DMS 273 (cell line): ENCODE results near the gene SIGLEC1.
A peak's percentile ranks its signal among the peaks of the same experiment; 100 is the strongest.

Experiments
- DNase-seq: peaks from one replicate; lab custom pipeline; 2025; ENCODE audit not compliant: unreplicated experiment; lab: John Stamatoyannopoulos, UW

Gene SIGLEC1

GRCh38 chr20:3744806-3745685 lies 32.6 kb upstream of the SIGLEC1 start:
- DNase-seq, result peak; percentile 74

- DNase-seq, result no peak
Measured at GRCh38 chr20:3744037-3744436, 31.6 kb upstream of the SIGLEC1 start.

- DNase-seq, result no peak
Measured at GRCh38 chr20:3743251-3743650, 30.9 kb upstream of the SIGLEC1 start.

- DNase-seq, result no peak
Measured at GRCh38 chr20:3741836-3742458, 29.5 kb upstream of the SIGLEC1 start.

- no peak for DNase-seq
Measured at GRCh38 chr20:3740615-3741301, 28.4 kb upstream of the SIGLEC1 start.

GRCh38 chr20:3739926-3740451 lies 27.6 kb upstream of the SIGLEC1 start:
- DNase-seq, result no peak

GRCh38 chr20:3739054-3739925 lies 26.9 kb upstream of the SIGLEC1 start:
- DNase-seq, result no peak

GRCh38 chr20:3738111-3739053 lies 26.0 kb upstream of the SIGLEC1 start:
- no peak for DNase-seq

- no peak for DNase-seq
Measured at GRCh38 chr20:3735768-3736167, 23.4 kb upstream of the SIGLEC1 start.

- no peak for DNase-seq
Measured at GRCh38 chr20:3734111-3734843, 21.9 kb upstream of the SIGLEC1 start.

DNA sequence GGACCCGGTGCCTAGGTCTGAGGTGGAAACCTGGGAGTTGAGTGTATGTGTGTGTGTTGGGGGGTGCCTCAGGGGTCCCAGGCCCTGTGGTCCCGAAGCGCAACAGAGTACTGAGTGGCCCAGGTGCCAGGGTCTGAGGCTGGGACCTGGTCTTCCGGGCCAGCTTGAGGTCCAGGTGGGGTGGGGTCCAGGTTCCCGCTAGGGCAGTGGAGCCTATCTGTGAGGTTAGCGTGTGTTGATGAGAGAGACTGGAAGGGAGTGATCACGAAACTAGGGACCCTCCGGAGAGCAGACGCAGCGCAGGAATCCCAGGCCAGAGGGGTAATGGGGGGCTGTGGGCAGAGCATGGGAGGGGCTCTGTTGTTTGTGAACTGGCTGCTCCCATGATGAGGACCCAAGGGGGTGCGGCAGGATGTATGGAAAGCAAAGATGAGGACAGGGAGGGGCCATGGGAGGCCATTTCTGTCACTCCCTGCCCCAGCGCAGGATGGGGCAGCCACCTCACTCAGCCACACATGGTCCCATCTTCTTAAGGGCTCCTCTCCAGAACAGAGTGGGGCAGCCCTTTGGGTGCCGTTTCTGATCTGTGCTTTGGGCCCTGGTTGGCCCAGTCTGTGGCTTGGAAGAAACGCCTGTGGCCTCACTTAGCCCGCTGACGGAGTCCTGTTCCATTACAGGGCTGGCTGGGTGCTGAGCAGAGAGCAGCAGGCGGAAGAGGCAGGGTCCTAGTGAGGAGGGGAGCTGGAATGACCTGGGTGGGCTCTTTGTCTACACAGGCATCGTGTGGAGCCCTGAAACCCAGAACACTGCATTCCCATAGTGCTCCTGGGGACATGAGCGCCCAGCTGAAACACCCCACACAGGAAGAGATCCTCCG lies 21.0 kb upstream of the SIGLEC1 start:
- no peak for DNase-seq

DNA sequence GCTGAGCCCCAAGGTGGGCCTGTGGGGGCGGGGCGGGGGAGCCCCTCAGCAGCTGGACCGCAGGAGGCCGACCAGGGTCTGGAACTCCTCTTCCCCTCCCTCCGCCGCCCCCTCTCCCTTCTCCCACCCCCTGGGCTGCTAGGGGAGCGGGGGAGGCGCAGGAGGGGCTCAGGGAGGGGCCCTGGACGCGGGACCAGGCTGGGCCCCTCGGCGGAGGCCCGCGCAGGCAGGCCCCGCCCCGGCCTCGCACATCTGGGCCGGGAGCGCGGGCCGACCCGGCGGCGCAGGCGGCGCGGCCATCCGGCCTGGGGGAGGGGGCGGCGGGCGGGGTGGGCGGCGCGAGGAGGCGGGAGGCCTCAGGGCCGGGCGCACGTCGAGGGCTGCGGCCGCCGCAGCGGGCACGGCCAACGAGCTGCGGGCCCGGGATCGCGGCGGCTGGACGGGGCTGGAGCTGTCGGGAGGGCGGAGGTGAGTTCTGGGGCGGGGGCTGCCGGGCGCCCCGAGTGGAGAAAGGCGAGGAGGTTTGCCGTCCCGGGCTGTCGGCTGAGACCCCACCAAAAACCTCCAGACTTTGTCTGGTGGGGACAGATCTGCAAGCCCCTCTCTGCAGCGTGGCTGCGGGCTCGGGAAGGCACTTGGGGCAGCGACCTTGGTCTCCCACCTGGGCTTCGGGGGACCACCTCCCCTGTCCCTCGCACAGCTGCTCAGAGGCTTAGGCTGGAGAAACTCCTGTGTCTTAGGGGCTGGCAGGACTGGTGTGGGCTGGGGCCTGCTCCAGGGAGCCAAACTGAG lies 20.1 kb upstream of the SIGLEC1 start, which contains the start of gene HSPA12B:
TSS of gene HSPA12B (plus strand) at position 359 of the 792 bp plus-strand sequence. CDS start 5,990 bp downstream, outside the sequence.
- peak; percentile 26 for DNase-seq

- DNase-seq, result no peak
Measured at GRCh38 chr20:3731944-3732326, 19.5 kb upstream of the SIGLEC1 start.

DNA sequence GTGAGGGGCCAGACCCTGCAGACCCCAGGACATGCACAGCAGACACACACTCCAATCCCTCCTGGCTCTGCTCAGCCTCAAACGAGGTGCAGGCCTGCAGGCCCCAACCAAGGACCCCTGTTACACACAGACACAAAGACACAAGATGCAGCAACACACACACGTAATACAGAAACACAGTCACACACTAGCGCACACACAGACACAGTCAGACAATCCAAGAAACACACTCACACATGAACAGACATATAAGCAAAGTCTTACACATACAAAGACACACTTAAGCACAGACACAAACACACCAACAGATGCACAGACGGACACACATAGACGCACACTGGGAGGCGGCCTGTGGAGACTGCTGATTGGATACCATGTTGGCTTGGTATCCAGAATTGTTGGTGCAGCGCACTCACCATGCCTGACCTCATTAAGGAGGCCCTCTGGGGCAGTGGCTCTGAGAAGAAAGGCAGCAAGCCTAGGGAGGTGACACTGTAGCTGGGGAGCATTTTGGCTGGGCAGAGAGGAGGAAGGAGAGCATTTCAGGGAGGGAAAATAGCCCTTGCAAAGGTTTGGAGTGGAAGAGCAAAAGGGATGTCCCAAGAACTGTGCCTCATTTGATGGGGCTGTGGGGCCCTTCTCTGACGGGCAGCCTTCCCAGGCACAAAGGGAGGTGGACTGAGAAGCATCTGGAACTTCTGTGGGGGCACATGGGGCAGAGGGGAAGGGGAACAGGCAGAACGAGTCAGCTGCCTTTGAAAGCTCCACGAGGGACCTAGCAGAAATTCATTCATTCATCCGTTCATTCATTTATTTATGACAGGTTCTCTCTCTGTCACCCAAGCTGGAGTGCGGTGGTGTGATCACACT lies 18.6 kb upstream of the SIGLEC1 start:
- no peak for DNase-seq

GRCh38 chr20:3729811-3730540 lies 17.6 kb upstream of the SIGLEC1 start:
- no peak for DNase-seq
